GM18867 (cell line): Measurements from ENCODE around the gene EIF3F.
A peak's percentile ranks its signal among the peaks of the same experiment; 100 is the strongest.
"Not testable (repeated sequence)": the region's sequence is repeated elsewhere in the genome, so short reads cannot be mapped to it uniquely, and the experiment has no call there.

Experiments
- ATAC-seq: cut with Tn5 transposase; IDR thresholded peaks from one replicate; pipeline ENCODE4 v1.9.1; 2021; ENCODE audit warnings: mild to moderate bottlenecking, moderate library complexity; ENCODE audit not compliant: unreplicated experiment

EIF3F gene

DNA sequence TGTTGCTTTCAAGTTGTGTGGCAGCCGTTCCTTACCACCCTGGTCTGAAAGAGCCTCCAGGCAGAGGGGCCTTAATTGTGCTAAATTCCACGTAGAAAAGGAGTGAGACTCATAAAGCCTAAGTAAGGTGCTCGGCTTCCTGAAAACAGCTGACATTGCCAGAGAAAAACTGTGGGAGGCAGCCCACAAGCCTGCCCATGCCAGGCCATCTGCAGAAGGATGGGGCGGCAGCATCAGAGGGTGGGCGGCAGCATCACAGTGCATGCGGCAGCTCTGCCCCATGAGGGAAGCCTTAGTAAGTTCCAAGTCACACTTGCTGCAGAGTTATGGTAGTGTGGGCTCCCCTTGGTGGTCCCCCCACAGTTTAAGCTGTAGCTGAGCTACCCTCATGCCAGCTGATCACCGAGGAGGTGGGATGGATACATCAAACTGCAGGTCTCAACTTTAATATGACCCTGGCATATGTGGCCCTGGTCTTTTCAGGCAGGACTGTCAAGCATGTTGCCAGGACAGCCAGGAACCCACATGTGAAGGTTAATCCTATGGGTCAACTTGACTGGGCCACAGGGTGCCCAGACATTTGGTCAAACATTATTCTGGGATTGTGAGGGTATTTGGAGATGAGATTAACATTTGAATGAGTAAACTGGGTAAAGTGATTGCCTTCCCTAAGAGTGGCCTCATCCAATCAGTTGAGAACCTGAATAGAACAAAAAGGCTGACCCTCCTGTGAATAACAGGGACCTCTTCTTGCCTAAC is 3.1 kb upstream of the EIF3F start:
- no peak for ATAC-seq

DNA sequence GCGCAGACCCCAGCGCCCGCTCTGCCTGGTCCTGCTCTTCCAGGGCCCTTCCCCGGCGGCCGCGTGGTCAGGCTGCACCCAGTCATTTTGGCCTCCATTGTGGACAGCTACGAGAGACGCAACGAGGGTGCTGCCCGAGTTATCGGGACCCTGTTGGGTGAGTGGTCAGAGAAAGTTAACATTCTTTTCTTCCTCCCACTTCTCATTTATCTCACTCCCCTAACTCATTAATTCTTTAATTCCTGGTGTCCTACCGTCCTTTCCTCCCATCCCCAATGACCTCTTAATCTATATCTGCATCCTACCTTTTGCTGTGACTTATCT is 385 bp downstream of the EIF3F start:
- ATAC-seq, result not testable (repeated sequence)

DNA sequence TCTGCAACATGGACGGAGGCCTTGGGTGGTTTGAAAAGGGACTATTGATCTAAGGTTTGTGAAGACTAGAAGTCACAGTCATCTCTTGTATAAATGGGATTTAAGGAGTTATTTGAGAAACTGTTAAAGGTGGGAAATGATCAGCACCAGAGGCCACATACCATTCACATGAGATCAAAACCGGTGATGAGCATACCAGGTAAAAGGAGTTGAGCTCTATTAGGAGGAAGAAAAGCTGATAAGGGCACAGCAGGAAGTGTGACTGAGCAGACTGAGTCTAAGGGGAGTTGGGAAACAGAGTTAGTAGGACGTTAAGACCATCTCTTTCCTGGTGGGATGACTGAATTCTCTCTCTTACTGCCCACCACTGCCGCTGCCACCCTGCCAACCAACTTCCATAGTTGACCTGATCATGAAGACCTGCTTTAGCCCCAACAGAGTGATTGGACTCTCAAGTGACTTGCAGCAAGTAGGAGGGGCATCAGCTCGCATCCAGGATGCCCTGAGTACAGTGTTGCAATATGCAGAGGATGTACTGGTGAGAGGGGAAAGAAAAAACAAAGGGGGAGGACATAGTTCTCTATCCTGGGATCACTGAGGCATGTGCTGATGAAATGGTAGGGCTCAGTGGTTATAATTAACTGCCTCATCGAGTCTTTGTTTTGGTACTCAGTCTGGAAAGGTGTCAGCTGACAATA is 7.6 kb downstream of the EIF3F start:
- ATAC-seq, result no peak

DNA sequence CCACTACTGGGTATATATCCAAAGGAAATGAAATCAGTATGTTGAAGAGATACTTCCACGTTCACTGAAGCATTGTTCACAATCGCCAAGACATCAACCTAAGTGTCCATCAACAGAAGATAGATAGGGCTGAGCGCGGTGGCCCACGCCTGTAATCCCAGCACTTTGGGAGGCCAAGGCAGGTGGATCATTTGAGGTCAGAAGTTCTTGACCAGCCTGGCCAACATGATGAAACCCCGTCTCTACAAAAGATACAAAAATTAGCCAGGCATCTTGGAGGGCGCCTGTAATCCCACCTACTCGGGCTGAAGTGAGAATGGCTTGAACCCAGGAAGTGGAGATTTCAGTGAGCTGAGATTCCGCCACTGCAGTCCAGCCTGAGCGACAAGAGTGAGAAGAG is 12.7 kb downstream of the EIF3F start:
- no peak for ATAC-seq

DNA sequence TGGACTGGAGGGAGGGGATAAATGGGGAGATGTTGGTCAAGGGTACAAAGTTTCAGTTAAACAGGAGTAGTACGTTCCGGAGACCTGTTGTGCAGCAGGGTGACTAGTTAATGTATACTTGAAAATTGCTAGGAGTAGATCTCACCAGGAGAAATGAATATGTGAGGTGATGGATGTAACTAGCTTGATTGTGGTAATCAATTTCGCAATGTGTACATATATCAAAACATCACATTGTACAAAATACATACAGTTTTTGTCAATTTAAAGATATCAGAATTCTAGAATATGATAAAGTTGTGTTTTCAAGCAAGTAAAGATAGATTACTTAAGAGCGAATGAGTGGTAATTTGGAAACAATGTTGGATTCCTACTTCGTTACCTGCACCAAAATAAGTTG is 13.3 kb downstream of the EIF3F start:
- no peak for ATAC-seq

- no peak for ATAC-seq
These were observed 15.5 kb downstream of the EIF3F start for GRCh38 chr11:8002676-8003075.

GRCh38 chr11:8003187-8003586 is 16.1 kb downstream of the EIF3F start:
- no peak for ATAC-seq

DNA sequence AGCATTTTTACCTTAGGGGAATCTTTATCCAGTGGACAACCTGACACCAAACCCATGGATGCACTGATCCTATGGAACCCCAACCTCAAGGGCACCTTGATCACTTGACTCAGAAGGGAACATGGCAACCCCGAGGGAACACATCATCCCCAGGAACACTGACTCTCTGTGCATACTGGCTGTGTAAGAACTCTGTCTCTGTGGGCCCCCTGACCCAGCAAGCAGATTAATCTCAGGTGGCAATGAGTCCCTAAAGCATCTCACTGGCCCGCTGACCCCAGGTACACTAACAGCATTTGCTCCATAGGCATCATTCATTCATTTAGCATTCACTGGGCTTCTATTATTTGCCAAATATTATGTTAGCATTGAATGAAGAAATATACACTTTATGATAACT is 16.9 kb downstream of the EIF3F start:
- no peak for ATAC-seq

DNA sequence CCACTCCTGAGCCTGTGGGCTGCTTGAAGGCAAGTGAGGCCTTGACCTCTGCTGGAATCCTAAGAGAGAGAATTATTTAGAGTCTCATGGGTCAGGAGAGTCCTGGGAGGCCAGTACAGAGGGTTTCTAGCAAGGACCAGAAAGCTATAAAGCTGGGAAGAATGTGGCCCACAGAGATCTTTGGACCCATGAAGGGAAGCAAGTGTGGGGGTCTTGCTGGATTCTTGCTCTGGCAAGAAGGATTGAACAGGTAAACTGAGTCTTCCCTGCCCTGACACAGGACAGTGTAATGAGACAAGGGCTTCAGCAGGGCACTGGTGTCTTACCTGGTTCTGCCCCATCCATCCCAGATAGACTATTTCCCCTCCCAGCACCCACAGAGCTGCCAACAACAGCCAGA is 18.4 kb downstream of the EIF3F start:
- no peak for ATAC-seq

- peak; percentile 77 for ATAC-seq
These were observed 19.3 kb downstream of the EIF3F start for GRCh38 chr11:8006349-8006977.

- no peak for ATAC-seq
These were observed 21.1 kb downstream of the EIF3F start for GRCh38 chr11:8008212-8008611.

GRCh38 chr11:8009856-8010255 is 22.7 kb downstream of the EIF3F start:
- ATAC-seq, result no peak

DNA sequence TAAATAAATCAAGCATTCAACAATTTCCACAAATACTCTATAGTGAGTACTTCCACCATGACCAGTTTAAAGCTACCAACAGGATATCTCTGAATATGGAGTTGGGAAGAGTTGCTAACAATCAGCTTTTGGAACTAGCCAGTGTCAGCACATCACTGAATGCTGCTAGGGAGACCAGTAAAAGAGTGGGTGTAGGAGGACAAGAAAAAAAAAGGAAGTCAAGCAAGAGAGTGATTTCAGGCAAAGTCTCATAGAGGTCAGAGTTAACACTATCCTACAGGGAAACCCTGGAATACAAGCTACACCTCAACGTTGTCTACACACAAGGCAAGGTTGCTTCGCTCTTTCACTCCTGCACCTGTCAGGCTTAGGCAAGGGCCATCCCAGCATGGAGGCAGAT is 24.2 kb downstream of the EIF3F start:
- no peak for ATAC-seq

DNA sequence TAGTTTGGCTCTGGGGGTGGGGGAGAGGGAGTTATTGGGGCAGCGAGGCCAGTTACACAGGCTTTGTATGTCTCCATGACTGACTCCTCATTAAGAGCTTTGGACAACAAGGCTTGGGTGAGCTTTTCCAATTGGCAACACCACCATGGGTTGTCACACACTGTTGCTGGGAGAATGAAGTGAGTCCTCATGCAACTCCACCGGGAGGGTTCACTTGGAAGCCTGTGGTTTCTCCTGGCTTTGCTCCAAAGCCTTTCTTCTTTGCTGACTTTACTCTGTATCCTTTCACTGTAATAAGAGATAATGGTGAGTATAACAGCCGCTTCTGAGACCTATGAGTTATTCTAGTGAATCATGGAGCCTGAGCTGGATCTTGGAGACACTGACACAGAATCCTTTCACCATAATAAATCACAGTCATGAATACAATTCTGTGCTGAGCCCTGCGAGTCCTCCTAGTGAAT is 24.9 kb downstream of the EIF3F start:
- no peak for ATAC-seq

DNA sequence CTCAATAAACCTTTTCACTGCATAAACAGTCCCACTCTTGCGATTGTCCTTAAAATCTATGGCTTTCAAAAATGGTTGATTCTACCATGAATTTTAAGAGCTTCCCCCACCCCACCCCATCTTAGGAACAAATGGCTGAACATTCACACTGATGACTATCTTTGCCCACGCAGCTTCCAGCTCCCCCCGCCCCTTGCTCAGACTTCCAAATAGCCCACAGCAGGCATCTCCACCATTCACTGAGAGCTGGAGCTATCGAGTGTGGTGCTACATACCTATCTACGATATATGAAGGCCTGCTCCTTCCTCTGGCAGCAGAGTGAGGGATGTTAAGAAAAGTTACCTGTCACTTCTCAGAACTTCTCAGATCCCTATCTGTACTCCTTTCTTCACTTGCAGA is 26.7 kb downstream of the EIF3F start:
- no peak for ATAC-seq

DNA sequence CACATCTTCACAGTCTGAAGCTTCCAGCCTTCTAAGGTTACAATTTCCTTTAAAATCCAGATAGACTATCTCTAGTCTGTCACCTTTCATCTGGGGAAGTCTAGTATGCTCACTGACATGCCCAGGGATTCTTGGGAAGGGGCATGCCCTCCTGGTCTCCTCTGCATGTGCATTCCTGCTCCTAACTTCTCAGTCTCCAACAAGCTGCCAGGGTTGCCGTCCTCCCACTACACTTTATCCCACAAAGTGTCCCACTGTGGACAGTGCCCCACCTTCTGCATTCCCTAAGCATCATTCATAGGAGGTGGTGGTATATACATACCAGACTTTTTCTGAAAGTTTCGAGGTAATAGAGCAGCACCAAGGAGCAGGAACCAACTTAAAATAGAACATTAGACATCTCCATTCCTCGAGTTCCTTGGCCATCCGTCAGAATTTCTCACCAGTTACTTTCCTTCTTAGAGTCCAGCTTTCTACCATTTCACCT is 28.7 kb downstream of the EIF3F start:
- ATAC-seq, result no peak

DNA sequence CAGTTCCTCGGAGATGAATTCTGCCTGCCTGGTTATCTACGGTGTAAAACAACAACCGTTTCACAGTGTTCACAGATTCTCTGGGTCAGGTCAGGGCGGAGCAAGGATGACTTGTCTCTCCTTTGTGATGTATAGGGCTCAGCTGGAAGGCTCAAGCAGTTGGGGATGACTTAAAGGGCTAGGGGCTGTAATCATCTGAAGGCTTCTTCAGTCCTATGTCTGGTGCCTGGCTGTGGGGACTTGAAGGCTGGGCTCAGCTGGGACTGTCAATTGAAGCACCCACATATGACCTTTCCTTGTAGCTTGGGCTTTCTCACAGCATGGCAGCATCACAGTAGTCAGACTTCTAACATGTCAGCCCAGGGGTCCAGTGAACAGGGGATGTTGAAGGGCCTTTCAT is 29.3 kb downstream of the EIF3F start:
- ATAC-seq, result no peak

- no peak for ATAC-seq
These were observed 29.9 kb downstream of the EIF3F start for GRCh38 chr11:8017071-8017470.

- no peak for ATAC-seq
These were observed 30.9 kb downstream of the EIF3F start for GRCh38 chr11:8017894-8018483.

- ATAC-seq, result peak; percentile 45
These were observed 31.6 kb downstream of the EIF3F start for GRCh38 chr11:8018484-8019313.
